ENCODE measurements around the gene ARHGEF39.

DNA sequence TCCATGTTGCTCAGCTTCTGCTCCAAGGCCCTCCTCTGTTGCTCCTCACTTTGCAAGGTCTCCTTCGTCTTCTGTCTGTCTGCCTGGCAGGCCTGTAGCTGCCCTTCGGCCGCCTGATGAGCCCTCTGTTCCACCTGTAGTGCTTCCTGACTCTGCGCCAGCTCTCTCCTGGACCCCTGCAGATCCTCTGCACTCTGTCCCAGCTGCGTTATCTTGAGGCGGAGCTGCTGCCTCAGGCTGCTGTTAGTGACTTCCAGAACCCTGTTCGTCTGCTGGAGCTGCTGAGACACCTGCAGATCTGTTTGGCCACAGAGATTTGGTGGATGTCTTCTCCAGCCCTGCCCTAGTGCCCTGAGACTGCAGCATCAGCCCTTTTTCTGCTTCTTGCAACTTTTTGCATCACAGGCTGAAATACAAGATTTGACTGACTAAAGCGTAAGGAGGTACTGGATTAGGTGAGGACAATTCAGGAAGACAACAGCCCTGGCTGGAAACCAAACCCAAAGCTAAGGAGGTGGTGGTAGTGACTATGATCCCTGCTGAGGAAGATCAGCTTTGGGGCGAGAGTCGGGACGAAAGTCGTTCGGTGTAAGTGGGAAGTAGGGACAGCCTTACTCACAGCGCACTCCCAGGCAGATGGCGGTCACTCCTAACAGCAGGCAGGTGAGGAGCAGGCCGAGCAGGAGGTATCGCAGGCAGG, 48.9 kb downstream of the ARHGEF39 start:
- TF ChIP-seq, protein P1, sequence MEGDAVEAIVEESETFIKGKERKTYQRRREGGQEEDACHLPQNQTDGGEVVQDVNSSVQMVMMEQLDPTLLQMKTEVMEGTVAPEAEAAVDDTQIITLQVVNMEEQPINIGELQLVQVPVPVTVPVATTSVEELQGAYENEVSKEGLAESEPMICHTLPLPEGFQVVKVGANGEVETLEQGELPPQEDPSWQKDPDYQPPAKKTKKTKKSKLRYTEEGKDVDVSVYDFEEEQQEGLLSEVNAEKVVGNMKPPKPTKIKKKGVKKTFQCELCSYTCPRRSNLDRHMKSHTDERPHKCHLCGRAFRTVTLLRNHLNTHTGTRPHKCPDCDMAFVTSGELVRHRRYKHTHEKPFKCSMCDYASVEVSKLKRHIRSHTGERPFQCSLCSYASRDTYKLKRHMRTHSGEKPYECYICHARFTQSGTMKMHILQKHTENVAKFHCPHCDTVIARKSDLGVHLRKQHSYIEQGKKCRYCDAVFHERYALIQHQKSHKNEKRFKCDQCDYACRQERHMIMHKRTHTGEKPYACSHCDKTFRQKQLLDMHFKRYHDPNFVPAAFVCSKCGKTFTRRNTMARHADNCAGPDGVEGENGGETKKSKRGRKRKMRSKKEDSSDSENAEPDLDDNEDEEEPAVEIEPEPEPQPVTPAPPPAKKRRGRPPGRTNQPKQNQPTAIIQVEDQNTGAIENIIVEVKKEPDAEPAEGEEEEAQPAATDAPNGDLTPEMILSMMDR (conservative IDR thresholded peaks at IDR 0.05): no peak
- TF ChIP-seq ZFX (IDR thresholded peaks at IDR 0.05): no peak
